ENCODE data around the gene LIMK2.

LIMK2 gene

DNA sequence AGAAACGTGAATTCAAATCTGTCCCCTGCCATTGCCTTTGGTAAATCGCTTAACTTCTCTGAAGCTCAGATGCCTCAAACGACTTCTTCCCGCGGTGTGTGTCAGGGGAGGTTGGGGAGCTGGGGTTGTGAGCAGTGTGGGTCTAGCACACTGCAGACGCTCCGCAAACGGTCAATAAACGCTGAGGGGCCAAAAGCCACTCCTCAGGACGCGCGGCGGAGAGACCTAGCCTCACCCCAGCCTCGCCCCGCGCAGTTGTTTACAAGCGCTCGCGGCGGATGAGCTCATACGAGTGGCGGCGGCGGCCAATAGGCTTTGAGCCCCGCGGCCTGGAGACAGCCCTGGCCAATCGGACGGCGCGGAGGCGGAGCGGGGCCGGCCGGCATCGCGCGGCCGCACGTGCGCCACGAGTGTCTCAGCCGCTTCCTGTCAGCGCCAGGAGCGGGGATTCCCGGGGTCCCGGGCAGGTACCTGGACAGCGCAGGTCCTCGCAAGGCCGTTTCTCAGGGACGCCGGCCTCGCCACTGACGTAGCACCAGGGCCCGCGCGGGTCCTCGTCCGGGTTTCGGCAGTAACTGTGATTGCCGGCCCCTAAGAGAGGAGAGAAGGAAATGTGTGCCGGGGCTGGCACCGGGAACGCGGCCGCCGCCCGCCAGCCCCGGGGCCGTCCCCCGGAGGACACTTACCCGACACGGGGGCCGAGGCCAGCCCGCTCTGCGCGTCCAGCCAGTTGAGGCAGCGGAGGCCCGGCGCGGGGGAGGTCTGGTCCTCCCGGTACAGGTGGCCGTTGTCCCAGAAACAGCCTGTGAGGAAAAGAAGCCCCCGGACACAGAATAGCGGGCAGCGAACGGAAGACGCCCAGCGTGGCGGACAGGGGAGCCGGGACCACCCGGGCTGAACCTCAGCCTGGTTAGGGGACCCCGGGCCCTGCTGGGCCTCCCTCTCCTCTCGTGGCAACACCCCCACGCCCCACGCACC is 78.7 kb downstream of the LIMK2 start:
- Histone ChIP-seq H3K4me3 (ENCODE audit: low read length) (peak overlapping the region; percentile 71), H4K20me1 (ENCODE audit: insufficient read depth, low read length) (no peaks in the 10 kb centered on the region), H3K9me3 (replicated peaks; ENCODE audit: insufficient read depth, low read length) (no peaks in the 10 kb centered on the region), H3K4me2 (ENCODE audit: low read depth, low read length) (peak overlapping the region; percentile 98), H3F3A (ENCODE audit: insufficient read depth, low read length) (peaks cover 53% of the 10 kb centered on the region), H3K9me2 (replicated peaks; ENCODE audit: insufficient read depth, low read length) (no peaks in the 10 kb centered on the region), H3K79me2 (ENCODE audit: low read length) (peaks cover 25% of the 10 kb centered on the region), H3K4me1 (ENCODE audit: low read length) (peaks cover 50% of the 10 kb centered on the region), H3K36me3 (replicated peaks; ENCODE audit: insufficient read depth, low read length) (no peaks in the 10 kb centered on the region), H3K27me3 (replicated peaks; ENCODE audit: insufficient read depth, low read length) (no peaks in the 10 kb centered on the region), H3K9ac (ENCODE audit: low read length) (peak overlapping the region; percentile 92), H3K27ac (ENCODE audit: low read length) (peak overlapping the region; percentile 83), H2AFZ (ENCODE audit: low read length) (peak overlapping the region; percentile 78)
- DNase-seq = peak; percentile 96
- TF ChIP-seq EZH2phosphoT487 (IDR thresholded peaks at IDR 0.05; ENCODE audit: low read length) (no peak), EZH2 (optimal IDR thresholded peaks at IDR 0.05; ENCODE audit: low read depth, low read length) (no peak)
- TF ChIP-seq, protein P1, sequence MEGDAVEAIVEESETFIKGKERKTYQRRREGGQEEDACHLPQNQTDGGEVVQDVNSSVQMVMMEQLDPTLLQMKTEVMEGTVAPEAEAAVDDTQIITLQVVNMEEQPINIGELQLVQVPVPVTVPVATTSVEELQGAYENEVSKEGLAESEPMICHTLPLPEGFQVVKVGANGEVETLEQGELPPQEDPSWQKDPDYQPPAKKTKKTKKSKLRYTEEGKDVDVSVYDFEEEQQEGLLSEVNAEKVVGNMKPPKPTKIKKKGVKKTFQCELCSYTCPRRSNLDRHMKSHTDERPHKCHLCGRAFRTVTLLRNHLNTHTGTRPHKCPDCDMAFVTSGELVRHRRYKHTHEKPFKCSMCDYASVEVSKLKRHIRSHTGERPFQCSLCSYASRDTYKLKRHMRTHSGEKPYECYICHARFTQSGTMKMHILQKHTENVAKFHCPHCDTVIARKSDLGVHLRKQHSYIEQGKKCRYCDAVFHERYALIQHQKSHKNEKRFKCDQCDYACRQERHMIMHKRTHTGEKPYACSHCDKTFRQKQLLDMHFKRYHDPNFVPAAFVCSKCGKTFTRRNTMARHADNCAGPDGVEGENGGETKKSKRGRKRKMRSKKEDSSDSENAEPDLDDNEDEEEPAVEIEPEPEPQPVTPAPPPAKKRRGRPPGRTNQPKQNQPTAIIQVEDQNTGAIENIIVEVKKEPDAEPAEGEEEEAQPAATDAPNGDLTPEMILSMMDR (IDR thresholded peaks at IDR 0.05; ENCODE audit: low read length) = no peak

DNA sequence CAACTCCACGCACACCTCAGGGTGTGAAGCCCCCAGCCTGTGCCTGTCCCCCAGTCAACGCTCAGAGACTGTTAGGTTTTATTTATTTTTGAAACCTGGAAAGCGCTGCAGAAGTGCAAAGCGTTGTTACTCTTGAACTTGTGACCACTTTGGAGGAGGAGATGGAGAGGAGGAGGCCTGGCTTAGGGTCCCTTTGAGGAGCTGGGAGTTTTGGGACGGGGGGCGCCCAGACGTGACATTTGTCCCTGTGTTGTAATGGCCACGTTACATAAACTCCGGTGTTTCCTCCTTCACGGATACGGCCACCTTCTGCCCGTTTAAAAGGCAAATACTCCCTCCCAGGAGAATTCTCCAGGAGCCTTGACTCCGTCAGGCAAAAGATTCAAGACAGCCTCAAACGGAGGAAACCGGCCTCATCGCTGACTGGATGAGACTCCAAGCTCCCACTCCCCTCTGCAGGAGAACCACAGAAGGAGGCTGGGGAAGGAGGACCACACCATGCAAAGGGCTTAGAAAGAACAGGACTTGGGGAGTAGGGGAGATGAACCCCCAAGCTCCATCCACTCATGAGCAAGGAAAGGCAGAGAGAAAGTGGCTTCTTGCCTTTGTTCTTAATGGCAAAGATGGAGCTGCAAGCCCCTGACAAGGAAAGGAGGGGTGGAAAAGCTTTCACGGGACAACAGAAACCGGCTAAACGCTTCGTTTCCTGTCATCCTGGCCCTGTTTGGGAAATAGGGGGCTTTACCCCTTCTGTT is 79.6 kb downstream of the LIMK2 start:
- DNase-seq = peak; percentile 26

DNA sequence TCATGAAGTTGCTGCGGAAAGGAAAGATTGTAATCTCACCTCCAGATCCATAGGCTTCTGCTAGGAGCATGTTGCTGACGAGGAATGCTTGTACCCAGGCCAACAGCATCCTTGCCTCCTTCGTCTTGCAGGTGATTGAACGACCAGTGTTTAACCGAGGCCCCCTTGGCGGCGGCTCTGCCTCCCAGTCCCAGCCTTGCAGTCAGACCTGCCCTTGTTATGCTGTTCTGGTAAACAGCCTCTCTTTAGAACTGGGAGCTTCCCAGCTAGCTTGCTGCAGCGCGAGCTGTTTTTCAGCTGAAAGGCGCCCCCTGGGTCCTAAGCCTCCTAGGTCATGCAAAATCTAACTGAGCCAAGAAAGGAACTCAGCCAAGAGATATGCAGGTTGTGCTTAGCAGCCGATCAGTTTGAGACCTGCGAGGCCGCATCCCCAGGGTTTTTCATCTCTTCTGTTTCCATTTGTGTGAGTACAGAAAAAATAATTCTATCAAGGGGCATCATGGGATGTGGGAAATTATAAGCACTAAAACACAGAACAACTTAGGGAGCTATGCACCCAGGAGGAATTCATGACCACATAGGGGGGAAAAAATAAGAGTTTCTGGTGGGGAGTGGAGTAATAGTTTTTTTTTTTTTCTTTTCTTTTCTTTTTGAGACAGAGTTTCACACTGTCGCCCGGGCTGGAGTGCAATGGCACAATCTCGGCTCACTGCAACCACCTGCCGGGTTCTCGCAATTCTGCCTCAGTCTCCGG is 80.3 kb downstream of the LIMK2 start, which contains the start of gene PIK3IP1:
Gene PIK3IP1 (minus strand): TSS at position 253 of the 754 bp plus-strand sequence. CDS start 144 bp downstream, at position 109.
- H3K27me3 ChIP-seq (replicated peaks; ENCODE audit: insufficient read depth, low read length) = no peaks in the 10 kb centered on the region
- no peak for TF ChIP-seq EZH2phosphoT487 (IDR thresholded peaks at IDR 0.05; ENCODE audit: low read length)
- TF ChIP-seq, protein P1 (IDR thresholded peaks at IDR 0.05; ENCODE audit: low read length) = peak; percentile 51
- peaks cover 25% of the 10 kb centered on the region for H3K79me2 ChIP-seq (ENCODE audit: low read length)
- H3K27ac ChIP-seq (ENCODE audit: low read length) = peak within 1 kb of the TSS; percentile 83; the same call in 1 of the 2 replicates
- no peaks in the 10 kb centered on the region for H4K20me1 ChIP-seq (ENCODE audit: insufficient read depth, low read length)
- peaks cover 39% of the 10 kb centered on the region for H3K4me1 ChIP-seq (ENCODE audit: low read length)
- H2AFZ ChIP-seq (ENCODE audit: low read length) = peak within 1 kb of the TSS; percentile 78
- H3K4me3 ChIP-seq (ENCODE audit: low read length) = peak within 1 kb of the TSS; percentile 71
- peak within 1 kb of the TSS; percentile 98 for H3K4me2 ChIP-seq (ENCODE audit: low read depth, low read length)
- peak within 1 kb of the TSS; percentile 92 for H3K9ac ChIP-seq (ENCODE audit: low read length)
- H3K9me3 ChIP-seq (replicated peaks; ENCODE audit: insufficient read depth, low read length) = no peaks in the 10 kb centered on the region
- H3F3A ChIP-seq (ENCODE audit: insufficient read depth, low read length) = peaks cover 42% of the 10 kb centered on the region
- no peaks in the 10 kb centered on the region for H3K36me3 ChIP-seq (replicated peaks; ENCODE audit: insufficient read depth, low read length)
- H3K9me2 ChIP-seq (replicated peaks; ENCODE audit: insufficient read depth, low read length) = no peaks in the 10 kb centered on the region
- peak; percentile 93 for DNase-seq

More for the DNA sequence above, 79.6 kb downstream of the LIMK2 start:
- H3K4me2 ChIP-seq (ENCODE audit: low read depth, low read length) = peak overlapping the region; percentile 98
- H3K4me1 ChIP-seq (ENCODE audit: low read length) = peaks cover 42% of the 10 kb centered on the region
- H3K27ac ChIP-seq (ENCODE audit: low read length) = peak overlapping the region; percentile 83; the same call in 1 of the 2 replicates
- H3K4me3 ChIP-seq (ENCODE audit: low read length) = peak overlapping the region; percentile 71
- peak overlapping the region; percentile 78 for H2AFZ ChIP-seq (ENCODE audit: low read length)
- no peaks in the 10 kb centered on the region for H3K9me3 ChIP-seq (replicated peaks; ENCODE audit: insufficient read depth, low read length)
- H3K79me2 ChIP-seq (ENCODE audit: low read length) = peaks cover 25% of the 10 kb centered on the region
- no peaks in the 10 kb centered on the region for H3K27me3 ChIP-seq (replicated peaks; ENCODE audit: insufficient read depth, low read length)
- peaks cover 44% of the 10 kb centered on the region for H3F3A ChIP-seq (ENCODE audit: insufficient read depth, low read length)
- TF ChIP-seq EZH2 (optimal IDR thresholded peaks at IDR 0.05; ENCODE audit: low read depth, low read length) = no peak
- TF ChIP-seq EZH2phosphoT487 (IDR thresholded peaks at IDR 0.05; ENCODE audit: low read length) = no peak
- TF ChIP-seq, protein P1 (IDR thresholded peaks at IDR 0.05; ENCODE audit: low read length) = no peak
- no peaks in the 10 kb centered on the region for H4K20me1 ChIP-seq (ENCODE audit: insufficient read depth, low read length)
- peak overlapping the region; percentile 92 for H3K9ac ChIP-seq (ENCODE audit: low read length)
- H3K36me3 ChIP-seq (replicated peaks; ENCODE audit: insufficient read depth, low read length) = no peaks in the 10 kb centered on the region
- H3K9me2 ChIP-seq (replicated peaks; ENCODE audit: insufficient read depth, low read length) = no peaks in the 10 kb centered on the region
